Progenitor cell of endocrine pancreas (in vitro differentiated cells): ENCODE measurements around the gene FBXL19. TPM values are rescaled to one million over a fixed set of nuclear protein-coding genes. Genes with fewer than 3 reads are reported as not detected.

ENCODE experiments used
- DNase-seq: peaks from one replicate; pipeline ENCODE4 v3.0.0; 2021; ENCODE audit warnings: low spot score; ENCODE audit not compliant: unreplicated experiment
- H3K27ac Mint-ChIP-seq: 2 replicates; pipeline ENCODE4 v1.8.0; 2021; ENCODE audit warnings: mild to moderate bottlenecking, moderate library complexity, mixed read lengths
- H3K27me3 Mint-ChIP-seq: 2 replicates; pipeline ENCODE4 v1.8.0; 2021; ENCODE audit warnings: mixed read lengths
- H3K36me3 Mint-ChIP-seq: 2 replicates; pipeline ENCODE4 v1.8.0; 2022; ENCODE audit warnings: mixed read lengths; ENCODE audit not compliant: insufficient read depth
- H3K4me1 Mint-ChIP-seq: 2 replicates; pipeline ENCODE4 v1.8.0; 2021; ENCODE audit warnings: low read depth, mixed read lengths
- H3K4me3 Mint-ChIP-seq: 2 replicates; pipeline ENCODE4 v1.8.0; 2021; ENCODE audit warnings: low read depth, mild to moderate bottlenecking, moderate library complexity, mixed read lengths
- H3K9me3 Mint-ChIP-seq: 2 replicates; pipeline ENCODE4 v1.8.0; 2021; ENCODE audit warnings: low read depth, mixed read lengths
- CTCF ChIP-seq: fragments of 200-600 bp; sonication (generic); IDR thresholded peaks from one replicate; pipeline ENCODE4 v1.5.0; 2021; ENCODE audit warnings: antibody characterized with exemption, mild to moderate bottlenecking; ENCODE audit not compliant: unreplicated experiment
- total RNA-seq: library from RNA; stranded (reverse); gene quantifications from 2 replicates; pipeline ENCODE4 v1.2.1, GENCODE V29; 2021

Gene FBXL19
- total RNA-seq, 1 donor from 2014 or later: 65.6 TPM

GRCh38 chr16:30876867-30877266, 46.5 kb upstream of the FBXL19 start:
- Mint-ChIP-seq H3K4me3 (peak overlapping the region; percentile 93), H3K4me1 (peaks cover 13% of the 10 kb centered on the region), H3K36me3 (peaks cover 9% of the 10 kb centered on the region), H3K27ac (peak overlapping the region; percentile 99), H3K27me3 (no peaks in the 10 kb centered on the region), H3K9me3 (no peaks in the 10 kb centered on the region)
- peak; percentile 12 for TF ChIP-seq CTCF
- DNase-seq: no peak

GRCh38 chr16:30882429-30883310, 40.7 kb upstream of the FBXL19 start:
- peaks cover 14% of the 10 kb centered on the region for H3K36me3 Mint-ChIP-seq
- H3K27ac Mint-ChIP-seq: peak overlapping the region; percentile 23
- H3K9me3 Mint-ChIP-seq: no peaks in the 10 kb centered on the region
- no peak for DNase-seq
- H3K27me3 Mint-ChIP-seq: no peaks in the 10 kb centered on the region
- no peak for TF ChIP-seq CTCF
- H3K4me3 Mint-ChIP-seq: no peak overlapping the region
- H3K4me1 Mint-ChIP-seq: no peaks in the 10 kb centered on the region

- no peaks in the 10 kb centered on the region for H3K27me3 Mint-ChIP-seq
- H3K27ac Mint-ChIP-seq: no peak overlapping the region
- DNase-seq: no peak
- TF ChIP-seq CTCF: no peak
- no peaks in the 10 kb centered on the region for H3K4me1 Mint-ChIP-seq
- H3K4me3 Mint-ChIP-seq: no peak overlapping the region
- H3K9me3 Mint-ChIP-seq: no peaks in the 10 kb centered on the region
- H3K36me3 Mint-ChIP-seq: peaks cover 17% of the 10 kb centered on the region
These were observed 38.6 kb upstream of the FBXL19 start for GRCh38 chr16:30884760-30885159.

- H3K36me3 Mint-ChIP-seq: peaks cover 19% of the 10 kb centered on the region
- no peak for TF ChIP-seq CTCF
- H3K9me3 Mint-ChIP-seq: no peaks in the 10 kb centered on the region
- no peaks in the 10 kb centered on the region for H3K27me3 Mint-ChIP-seq
- no peak overlapping the region for H3K4me3 Mint-ChIP-seq
- H3K27ac Mint-ChIP-seq: no peak overlapping the region
- no peaks in the 10 kb centered on the region for H3K4me1 Mint-ChIP-seq
- DNase-seq: no peak
These were observed 38.2 kb upstream of the FBXL19 start for GRCh38 chr16:30885196-30885595.

GRCh38 chr16:30886145-30886544, 37.2 kb upstream of the FBXL19 start:
- Mint-ChIP-seq H3K4me1 (no peaks in the 10 kb centered on the region), H3K36me3 (peaks cover 21% of the 10 kb centered on the region), H3K9me3 (no peaks in the 10 kb centered on the region), H3K27me3 (no peaks in the 10 kb centered on the region), H3K4me3 (no peak overlapping the region), H3K27ac (no peak overlapping the region)
- no peak for TF ChIP-seq CTCF
- no peak for DNase-seq
